GM12872 (cell line): Measurements from ENCODE around the gene EFEMP2.

Source experiments
- TF ChIP-seq, protein P1 (sequence below): IDR thresholded peaks from 3 replicates; pipeline ENCODE4 v1.5.1; 2011; ENCODE audit warnings: low read depth, mild to moderate bottlenecking, low read length, moderate library complexity; ENCODE audit not compliant: insufficient read depth

Gene EFEMP2

DNA sequence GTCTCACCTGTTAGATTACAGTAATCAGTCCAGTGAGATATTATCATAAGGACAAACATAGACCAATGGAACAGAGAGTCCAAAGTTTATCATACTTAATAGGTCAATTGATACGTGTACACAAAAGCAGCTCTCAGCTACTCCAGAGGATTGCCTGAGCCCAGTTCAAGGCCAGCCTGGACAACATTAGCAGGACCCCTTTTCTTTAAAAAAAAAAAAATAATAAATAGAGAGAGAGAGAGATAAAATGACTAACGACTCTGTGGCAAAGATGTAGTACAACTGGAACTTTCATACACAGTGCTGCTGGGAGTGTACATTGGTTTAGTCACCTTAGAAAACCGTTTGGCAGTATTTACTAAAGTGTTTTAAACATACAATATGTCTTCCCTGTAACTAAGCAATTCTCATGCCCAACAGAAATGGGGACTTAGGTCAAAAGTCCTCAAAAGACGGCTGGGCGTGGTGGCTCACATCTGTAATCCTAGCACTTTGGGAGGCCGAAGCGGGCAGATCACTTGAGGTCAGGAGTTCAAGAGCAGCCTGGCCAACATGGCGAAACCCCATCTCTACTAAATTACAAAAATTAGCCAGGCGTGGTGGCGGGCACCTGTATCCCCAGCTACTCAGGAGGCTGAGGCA, 28.2 kb downstream of the EFEMP2 start:
- TF ChIP-seq, protein P1, sequence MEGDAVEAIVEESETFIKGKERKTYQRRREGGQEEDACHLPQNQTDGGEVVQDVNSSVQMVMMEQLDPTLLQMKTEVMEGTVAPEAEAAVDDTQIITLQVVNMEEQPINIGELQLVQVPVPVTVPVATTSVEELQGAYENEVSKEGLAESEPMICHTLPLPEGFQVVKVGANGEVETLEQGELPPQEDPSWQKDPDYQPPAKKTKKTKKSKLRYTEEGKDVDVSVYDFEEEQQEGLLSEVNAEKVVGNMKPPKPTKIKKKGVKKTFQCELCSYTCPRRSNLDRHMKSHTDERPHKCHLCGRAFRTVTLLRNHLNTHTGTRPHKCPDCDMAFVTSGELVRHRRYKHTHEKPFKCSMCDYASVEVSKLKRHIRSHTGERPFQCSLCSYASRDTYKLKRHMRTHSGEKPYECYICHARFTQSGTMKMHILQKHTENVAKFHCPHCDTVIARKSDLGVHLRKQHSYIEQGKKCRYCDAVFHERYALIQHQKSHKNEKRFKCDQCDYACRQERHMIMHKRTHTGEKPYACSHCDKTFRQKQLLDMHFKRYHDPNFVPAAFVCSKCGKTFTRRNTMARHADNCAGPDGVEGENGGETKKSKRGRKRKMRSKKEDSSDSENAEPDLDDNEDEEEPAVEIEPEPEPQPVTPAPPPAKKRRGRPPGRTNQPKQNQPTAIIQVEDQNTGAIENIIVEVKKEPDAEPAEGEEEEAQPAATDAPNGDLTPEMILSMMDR, result no peak

DNA sequence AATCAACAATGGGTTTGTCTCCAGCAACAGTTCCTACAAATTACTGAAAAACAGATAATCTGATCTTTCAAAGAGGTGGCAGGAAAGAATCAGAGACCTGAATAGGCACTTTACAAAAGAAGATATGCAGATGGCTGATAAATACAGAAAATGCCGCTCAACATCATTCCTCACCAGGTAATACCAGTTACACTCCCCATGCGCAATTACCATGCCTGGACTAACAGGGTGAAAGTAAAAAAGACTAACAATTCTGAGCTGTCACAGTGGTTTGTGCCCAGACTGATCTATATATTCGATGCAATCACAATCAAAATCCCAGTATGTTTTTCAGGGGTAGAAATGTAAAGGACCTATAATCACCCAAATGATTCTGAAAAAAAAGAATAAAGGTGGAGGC, 28.8 kb downstream of the EFEMP2 start:
- TF ChIP-seq, protein P1, result no peak

DNA sequence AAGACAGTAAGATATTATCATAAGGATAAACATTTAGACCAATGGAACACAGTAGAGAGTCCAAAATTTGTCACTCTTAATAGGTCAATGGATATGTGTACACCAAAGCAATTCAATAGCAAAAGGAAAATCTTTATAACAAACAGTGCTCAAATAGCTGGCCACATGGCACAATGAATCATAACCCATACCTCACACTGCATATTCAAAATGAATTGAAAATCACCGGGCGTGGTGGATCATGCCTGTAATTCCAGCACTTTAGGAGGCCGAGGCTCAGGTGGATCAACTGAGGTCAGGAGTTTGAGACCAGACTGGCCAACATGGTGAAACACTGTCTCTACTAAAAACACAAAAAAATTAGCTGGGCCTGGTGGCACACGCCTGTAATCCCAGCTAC, 30.5 kb downstream of the EFEMP2 start:
- TF ChIP-seq, protein P1, result no peak

DNA sequence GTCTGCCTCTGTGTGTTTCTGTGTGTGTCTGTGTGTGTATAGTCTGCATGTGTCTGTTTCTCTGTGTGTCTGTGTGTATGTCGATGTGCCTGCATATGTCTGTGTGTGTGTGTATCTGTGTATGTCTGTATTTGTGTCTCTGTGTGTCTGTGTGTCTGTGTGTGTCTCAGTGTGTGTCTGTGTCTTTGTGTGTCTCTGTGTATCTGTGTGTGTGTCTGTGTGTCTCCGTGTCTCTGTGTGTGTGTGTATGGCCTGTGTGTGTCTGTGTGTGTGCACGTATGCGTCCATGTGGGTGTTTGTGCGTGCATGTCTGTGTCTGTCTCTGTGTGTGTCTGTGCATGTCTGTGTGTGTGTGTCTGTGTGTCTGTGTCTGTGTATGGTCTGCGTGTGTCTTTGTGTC, 38.4 kb downstream of the EFEMP2 start:
- TF ChIP-seq, protein P1, result no peak

DNA sequence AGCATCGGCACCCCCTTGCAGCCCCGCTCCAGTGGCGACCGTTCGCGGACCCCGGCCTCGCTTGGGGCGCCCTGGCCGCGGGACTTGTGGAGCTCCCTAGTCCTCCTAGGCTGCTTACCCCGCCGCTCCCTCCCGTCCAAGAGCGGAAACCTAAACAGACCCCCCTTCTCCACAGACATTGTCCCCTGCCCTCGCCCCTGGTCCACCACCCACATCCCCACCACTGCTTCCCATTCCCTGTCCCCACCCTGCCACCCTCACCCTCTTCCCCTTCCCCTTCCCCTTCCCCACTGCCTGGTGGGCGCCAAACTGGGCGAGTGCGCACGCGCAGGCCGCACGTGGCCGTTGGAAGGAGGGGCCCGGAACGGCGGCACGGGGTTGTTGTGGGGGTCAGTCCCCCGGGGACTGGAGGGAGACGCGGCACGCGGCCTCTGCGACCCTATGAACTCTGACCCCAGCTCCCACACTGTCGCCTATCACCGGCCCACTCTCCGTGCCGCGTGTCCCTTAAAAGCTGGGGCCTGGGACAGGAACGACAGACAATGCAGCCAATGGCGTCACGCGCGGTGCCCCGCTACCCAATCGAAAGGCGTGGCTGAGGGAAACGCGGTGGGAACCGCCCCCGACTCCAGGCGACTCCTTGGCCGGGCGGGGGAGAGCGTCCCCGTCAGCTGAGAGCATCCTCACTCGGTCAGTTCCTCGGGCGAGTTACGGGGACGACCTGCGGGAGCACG, 39.1 kb downstream of the EFEMP2 start, which contains the start of gene SNX32:
SNX32 (plus strand) TSS at position 667 of the 734 bp plus-strand sequence. CDS start 103 bp downstream, outside the sequence.
- TF ChIP-seq, protein P1, result no peak

DNA sequence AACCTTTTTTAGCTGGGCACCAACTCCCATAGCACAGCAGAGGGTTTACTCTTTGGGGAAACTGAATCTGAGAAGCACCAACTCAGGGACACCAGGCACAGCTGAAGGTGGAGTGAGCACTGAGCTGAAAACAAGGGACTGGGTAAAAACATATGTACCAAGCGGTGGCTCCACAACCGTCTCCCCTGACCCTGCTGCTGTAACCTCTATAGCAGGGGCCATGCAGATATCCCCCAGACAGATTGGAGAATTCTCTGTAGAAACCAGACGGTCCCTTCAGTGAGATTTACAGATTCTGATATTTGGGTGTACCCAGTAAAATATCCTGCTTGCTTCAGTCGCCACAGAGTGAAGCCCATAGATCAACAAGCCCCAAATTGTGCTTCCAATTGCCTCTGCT, 43.1 kb downstream of the EFEMP2 start:
- TF ChIP-seq, protein P1, result no peak

DNA sequence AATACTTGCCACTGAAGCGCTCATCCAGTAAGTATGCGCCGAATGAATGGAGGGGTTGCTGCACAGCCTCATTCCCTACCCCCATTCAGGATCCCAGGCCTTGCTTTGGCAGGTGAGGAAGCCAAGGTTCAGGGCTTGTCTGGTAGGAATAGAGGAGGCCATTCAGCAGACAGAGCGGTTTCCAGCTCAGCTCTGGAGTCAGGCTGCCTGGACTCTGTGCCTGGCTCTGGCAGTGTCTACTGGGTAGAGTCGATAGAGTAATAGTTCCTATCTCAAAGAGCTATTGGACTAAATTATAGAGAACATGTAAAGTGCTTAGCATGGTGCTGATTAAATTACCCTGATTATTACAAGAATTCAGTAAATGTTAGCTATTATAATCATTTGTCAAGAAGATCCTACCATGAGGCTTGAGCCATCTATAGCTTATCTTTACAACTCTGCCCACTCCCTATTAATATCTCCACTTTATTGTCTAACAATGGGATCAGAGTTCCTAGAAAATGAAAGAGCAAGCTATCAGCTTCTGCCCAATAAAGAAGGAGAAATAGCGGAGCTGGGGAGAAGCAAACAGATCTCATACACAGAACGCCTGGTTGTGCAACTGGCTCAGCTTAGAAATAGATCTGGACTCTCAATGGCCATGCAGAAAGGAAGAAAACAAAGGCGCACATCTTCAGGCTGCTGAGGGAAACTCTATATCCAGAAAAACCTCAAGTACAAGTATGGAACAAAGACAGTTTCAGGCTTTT, 45.4 kb downstream of the EFEMP2 start:
- TF ChIP-seq, protein P1, result no peak
